Loucy (cell line): ENCODE measurements around the gene NRIP1.
"Not testable (repeated sequence)": the region's sequence is repeated elsewhere in the genome, so short reads cannot be mapped to it uniquely, and the experiment has no call there.

ENCODE experiments used
- H2AFZ ChIP-seq: fragments of 200-600 bp; sonication (generic); 2 replicates; pipeline ENCODE4 v1.6.0; 2016; ENCODE audit warnings: antibody characterized with exemption, mild to moderate bottlenecking, low read length, moderate library complexity
- H3F3A ChIP-seq: fragments of 200-600 bp; 2 replicates; pipeline ENCODE4 v1.6.0; 2016; ENCODE audit warnings: antibody characterized with exemption, low read depth, mild to moderate bottlenecking
- H3K27me3 ChIP-seq: fragments of 200-600 bp; sonication (generic); 2 replicates; pipeline ENCODE4 v1.6.1; 2014; ENCODE audit warnings: low read length, mild to moderate bottlenecking; ENCODE audit not compliant: insufficient read depth, poor library complexity, severe bottlenecking
- H3K36me3 ChIP-seq: fragments of 200-600 bp; sonication (generic); 2 replicates; pipeline ENCODE4 v1.6.1; 2016; ENCODE audit warnings: low read length; ENCODE audit not compliant: insufficient read depth
- H3K4me1 ChIP-seq: fragments of 200-600 bp; sonication (generic); 2 replicates; pipeline ENCODE4 v1.5.1; 2014; ENCODE audit warnings: low read length, mild to moderate bottlenecking; ENCODE audit not compliant: insufficient read depth, poor library complexity, severe bottlenecking
- H3K4me2 ChIP-seq: fragments of 200-600 bp; sonication (generic); 2 replicates; pipeline ENCODE4 v1.6.0; 2014; ENCODE audit warnings: antibody characterized with exemption, low read length, low read depth, mild to moderate bottlenecking; ENCODE audit not compliant: poor library complexity, severe bottlenecking
- H3K4me3 ChIP-seq: fragments of 200-600 bp; sonication (generic); 2 replicates; pipeline ENCODE4 v1.5.1; 2014; ENCODE audit warnings: low read length, mild to moderate bottlenecking, mixed read lengths; ENCODE audit not compliant: poor library complexity, severe bottlenecking
- H3K79me2 ChIP-seq: fragments of 200-600 bp; sonication (generic); 2 replicates; pipeline ENCODE4 v1.6.1; 2014; ENCODE audit warnings: low read length; ENCODE audit not compliant: insufficient read depth
- H3K9ac ChIP-seq: fragments of 200-600 bp; sonication (generic); 2 replicates; pipeline ENCODE4 v1.6.0; 2014; ENCODE audit warnings: mild to moderate bottlenecking, low read depth, low read length, moderate library complexity; ENCODE audit not compliant: poor library complexity, severe bottlenecking
- H3K9me2 ChIP-seq: fragments of 200-600 bp; sonication (generic); replicated peaks from 2 replicates; pipeline ENCODE4 v1.6.1; 2016; ENCODE audit warnings: low read depth, low read length, mixed read lengths
- H3K9me3 ChIP-seq: fragments of 200-600 bp; sonication (generic); 2 replicates; pipeline ENCODE4 v1.6.1; 2014; ENCODE audit warnings: mild to moderate bottlenecking, antibody characterized with exemption, low read length, low read depth; ENCODE audit not compliant: insufficient read depth
- H4K20me1 ChIP-seq: fragments of 200-600 bp; sonication (generic); 2 replicates; pipeline ENCODE4 v1.6.0; 2014; ENCODE audit warnings: antibody characterized with exemption, low read length, mild to moderate bottlenecking; ENCODE audit not compliant: insufficient read depth, poor library complexity, severe bottlenecking
- CTCF ChIP-seq: fragments of 200-600 bp; sonication (generic); conservative IDR thresholded peaks from 2 replicates; pipeline ENCODE4 v1.5.1; 2014; ENCODE audit warnings: mild to moderate bottlenecking, antibody characterized with exemption, low read length
- EZH2phosphoT487 ChIP-seq: fragments of 200-600 bp; IDR thresholded peaks from 2 replicates; pipeline ENCODE4 v1.6.1; 2018; ENCODE audit warnings: antibody characterized with exemption, mild to moderate bottlenecking, moderate library complexity, borderline replicate concordance

The NRIP1 gene

GRCh38 chr21:14942801-14943490 is 121.9 kb downstream of the NRIP1 start:
- no peak overlapping the region for H3K9ac ChIP-seq
- no peak overlapping the region for H3K4me2 ChIP-seq
- no peaks in the 10 kb centered on the region for H4K20me1 ChIP-seq
- H3K9me3 ChIP-seq = no peaks in the 10 kb centered on the region
- TF ChIP-seq CTCF (no peak), EZH2phosphoT487 (no peak)
- no peaks in the 10 kb centered on the region for H3K27me3 ChIP-seq
- no peaks in the 10 kb centered on the region for H3K79me2 ChIP-seq
- no peaks in the 10 kb centered on the region for H3K36me3 ChIP-seq
- H3K4me1 ChIP-seq = no peaks in the 10 kb centered on the region
- H3F3A ChIP-seq = no peaks in the 10 kb centered on the region
- H2AFZ ChIP-seq = no peak overlapping the region
- no peaks in the 10 kb centered on the region for H3K9me2 ChIP-seq
- no peak overlapping the region for H3K4me3 ChIP-seq

GRCh38 chr21:14927324-14927723 is 137.5 kb downstream of the NRIP1 start:
- not testable (repeated sequence) for H2AFZ ChIP-seq, H3K4me1 ChIP-seq

GRCh38 chr21:14926186-14926585 is 138.6 kb downstream of the NRIP1 start:
- H3K4me3 ChIP-seq = no peak overlapping the region
- H3K4me1 ChIP-seq = no peaks in the 10 kb centered on the region
- H2AFZ ChIP-seq = no peak overlapping the region
- H3K36me3 ChIP-seq = no peaks in the 10 kb centered on the region
- no peak overlapping the region for H3K9ac ChIP-seq
- H3K9me3 ChIP-seq = no peaks in the 10 kb centered on the region
- H4K20me1 ChIP-seq = no peaks in the 10 kb centered on the region
- H3K79me2 ChIP-seq = no peaks in the 10 kb centered on the region
- H3K27me3 ChIP-seq = no peaks in the 10 kb centered on the region
- TF ChIP-seq CTCF (no peak), EZH2phosphoT487 (no peak)
- no peaks in the 10 kb centered on the region for H3F3A ChIP-seq
- H3K9me2 ChIP-seq = no peaks in the 10 kb centered on the region
- no peak overlapping the region for H3K4me2 ChIP-seq

More at GRCh38 chr21:14927324-14927723, 137.5 kb downstream of the NRIP1 start:
- H3K36me3 ChIP-seq, H3K9me2 ChIP-seq, H4K20me1 ChIP-seq, H3K9ac ChIP-seq, H3K27me3 ChIP-seq, H3K9me3 ChIP-seq, H3F3A ChIP-seq, H3K4me3 ChIP-seq, H3K4me2 ChIP-seq, H3K79me2 ChIP-seq: not testable (repeated sequence)

GRCh38 chr21:14923468-14923867 is 141.3 kb downstream of the NRIP1 start:
- no peak overlapping the region for H3K4me3 ChIP-seq
- H3K4me2 ChIP-seq = no peak overlapping the region
- no peak overlapping the region for H3K9ac ChIP-seq
- no peaks in the 10 kb centered on the region for H3K79me2 ChIP-seq
- H3K4me1 ChIP-seq = no peaks in the 10 kb centered on the region
- no peaks in the 10 kb centered on the region for H3K9me3 ChIP-seq
- H3K36me3 ChIP-seq = no peaks in the 10 kb centered on the region
- no peak overlapping the region for H2AFZ ChIP-seq
- no peaks in the 10 kb centered on the region for H3K27me3 ChIP-seq
- TF ChIP-seq CTCF (no peak), EZH2phosphoT487 (no peak)
- no peaks in the 10 kb centered on the region for H3K9me2 ChIP-seq
- H3F3A ChIP-seq = no peaks in the 10 kb centered on the region
- H4K20me1 ChIP-seq = no peaks in the 10 kb centered on the region
